GM19328 (cell line): ENCODE measurements around the gene RAB40C.

Experiments used
- ATAC-seq: cut with Tn5 transposase; IDR thresholded peaks from one replicate; pipeline ENCODE4 v1.9.1; 2021; ENCODE audit warnings: mild to moderate bottlenecking, moderate library complexity; ENCODE audit not compliant: unreplicated experiment

The RAB40C gene

GRCh38 chr16:678209-678857, 88.5 kb downstream of the RAB40C start:
- no peak for ATAC-seq
